Peyer's patch (tissue), 4 donors: Measurements from ENCODE around the gene TMEM163.

Experiments used
- CTCF ChIP-seq, 6 experiments: fragments of 450-650 bp in 4 of 6; fragments of 200-600 bp in 2 of 6; sonication (generic) in 1 of 6; IDR thresholded peaks; one replicate each; pipeline ENCODE4 v1.5.1; 2017 to 2019; ENCODE audit warnings: antibody characterized with exemption in 6 of 6, mild to moderate bottlenecking in 3 of 6, moderate library complexity in 1 of 6
- POLR2A ChIP-seq, 2 donors: fragments of 450-650 bp; IDR thresholded peaks; one replicate each; pipeline ENCODE4 v1.5.1; 2017; ENCODE audit warnings: antibody characterized with exemption in 2 of 2, mild to moderate bottlenecking in 2 of 2, moderate library complexity in 2 of 2

GRCh38 chr2:134739879-134740301 lies 21.1 kb upstream of the TMEM163 start:
- TF ChIP-seq CTCF (IDR thresholded peaks at IDR 0.05) (no peak), POLR2A (IDR thresholded peaks at IDR 0.05) (no peak)
